GM19438 (cell line): ENCODE results near the gene PLD4.

Experiments
- ATAC-seq: cut with Tn5 transposase; IDR thresholded peaks from one replicate; pipeline ENCODE4 v1.9.1; 2021; ENCODE audit warnings: low read depth; ENCODE audit not compliant: unreplicated experiment

Gene PLD4

GRCh38 chr14:104926619-104927431, 2.1 kb downstream of the PLD4 start:
- ATAC-seq: peak; percentile 75

- ATAC-seq: no peak
These were observed 2.7 kb downstream of the PLD4 start for GRCh38 chr14:104927432-104927816.

- ATAC-seq: no peak
These were observed 3.2 kb downstream of the PLD4 start for GRCh38 chr14:104927901-104928300.

DNA sequence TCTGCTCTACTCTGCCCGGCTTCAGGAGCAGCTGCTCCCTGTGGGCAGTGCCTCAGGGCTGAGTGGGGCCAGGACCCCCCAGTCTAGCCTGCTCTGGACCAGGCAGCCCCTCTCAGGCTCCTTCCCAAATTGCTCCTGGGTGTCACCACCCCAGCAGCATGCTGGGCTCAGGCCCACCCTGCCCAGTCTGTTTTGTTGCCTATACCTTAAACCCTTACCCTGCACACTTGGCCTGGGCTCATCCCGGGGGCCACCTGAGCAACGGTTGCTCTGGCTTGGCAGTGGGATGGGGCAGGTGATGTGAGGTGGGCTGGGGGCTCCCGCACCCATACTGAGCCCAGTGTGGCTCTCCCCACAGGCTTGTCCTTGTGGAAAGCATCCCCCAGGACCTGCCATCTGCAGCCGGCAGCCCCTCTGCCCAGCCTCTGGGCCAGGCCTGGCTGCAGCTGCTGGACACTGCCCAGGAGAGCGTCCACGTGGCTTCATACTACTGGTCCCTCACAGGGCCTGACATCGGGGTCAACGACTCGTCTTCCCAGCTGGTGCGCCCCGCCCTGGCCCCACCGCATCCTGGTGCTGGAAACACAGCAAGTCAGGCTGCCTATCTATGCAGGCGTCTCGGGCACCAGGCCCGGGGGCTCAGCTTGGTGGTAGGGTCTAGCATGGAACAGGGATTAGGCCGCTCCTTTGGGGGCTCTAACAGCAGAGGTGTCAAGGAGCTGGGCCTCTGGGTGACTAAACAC, 3.9 kb downstream of the PLD4 start:
- ATAC-seq: no peak

DNA sequence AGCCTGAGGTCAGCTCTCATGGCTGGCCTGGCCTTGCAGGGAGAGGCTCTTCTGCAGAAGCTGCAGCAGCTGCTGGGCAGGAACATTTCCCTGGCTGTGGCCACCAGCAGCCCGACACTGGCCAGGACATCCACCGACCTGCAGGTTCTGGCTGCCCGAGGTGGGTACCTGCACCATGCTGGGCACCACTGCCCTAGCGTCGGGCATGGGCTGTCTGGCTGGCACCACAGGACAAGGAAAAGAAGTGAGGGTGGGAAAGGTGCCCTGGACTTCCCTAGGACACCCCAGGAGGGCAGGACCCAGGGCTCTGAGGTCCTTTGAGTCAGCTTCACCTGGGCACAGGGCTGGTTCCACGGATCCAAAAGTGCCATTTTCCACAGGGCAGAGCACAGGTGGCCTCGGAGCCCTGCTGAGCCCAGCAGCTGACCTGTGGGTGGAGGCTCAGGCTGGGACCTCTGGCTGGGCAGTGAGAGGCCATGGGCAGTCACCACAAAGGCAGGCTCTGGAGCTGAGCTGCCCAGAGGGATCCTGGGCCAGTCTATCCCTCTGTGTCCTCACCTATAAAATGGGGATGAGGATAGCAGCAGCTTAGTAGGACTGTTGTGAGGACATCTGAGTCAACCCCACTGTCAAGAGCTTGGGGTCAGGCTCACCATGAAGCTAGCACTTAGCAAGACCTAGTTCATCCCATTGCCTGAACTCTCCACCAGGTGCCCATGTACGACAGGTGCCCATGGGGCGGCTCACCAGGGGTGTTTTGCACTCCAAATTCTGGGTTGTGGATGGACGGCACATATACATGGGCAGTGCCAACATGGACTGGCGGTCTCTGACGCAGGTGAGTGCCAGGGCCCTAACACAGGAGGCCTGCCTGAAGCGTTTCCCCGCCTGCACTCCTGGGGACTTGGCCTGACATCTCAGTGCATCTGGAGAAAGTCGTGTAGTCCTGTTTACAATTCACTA, 4.9 kb downstream of the PLD4 start:
- no peak for ATAC-seq

- ATAC-seq: no peak
These were observed 6.0 kb downstream of the PLD4 start for GRCh38 chr14:104930526-104931303.

DNA sequence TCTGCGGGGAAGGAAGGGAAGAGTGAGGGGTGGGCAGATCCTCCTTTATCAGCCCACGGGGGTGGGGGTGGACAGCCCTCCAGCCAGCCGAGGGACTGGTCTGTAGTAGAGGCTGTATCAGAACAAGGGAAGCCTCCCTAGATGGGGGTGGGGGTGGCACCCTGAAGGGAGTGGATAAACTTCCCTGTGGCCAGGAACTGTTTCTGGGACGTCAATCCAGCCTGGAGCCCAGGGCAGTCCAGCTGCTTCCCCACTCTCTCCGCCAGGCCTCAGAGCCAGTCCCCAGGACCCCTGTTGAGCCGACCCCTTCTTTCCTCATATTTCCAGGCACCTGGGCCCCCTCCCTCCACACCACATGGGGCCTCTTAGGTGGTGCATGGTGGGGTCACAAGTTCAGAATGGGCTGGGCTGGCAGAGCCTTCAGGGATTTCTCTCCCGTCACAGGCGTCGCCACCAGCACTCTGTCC, 6.7 kb downstream of the PLD4 start:
- ATAC-seq: no peak

DNA sequence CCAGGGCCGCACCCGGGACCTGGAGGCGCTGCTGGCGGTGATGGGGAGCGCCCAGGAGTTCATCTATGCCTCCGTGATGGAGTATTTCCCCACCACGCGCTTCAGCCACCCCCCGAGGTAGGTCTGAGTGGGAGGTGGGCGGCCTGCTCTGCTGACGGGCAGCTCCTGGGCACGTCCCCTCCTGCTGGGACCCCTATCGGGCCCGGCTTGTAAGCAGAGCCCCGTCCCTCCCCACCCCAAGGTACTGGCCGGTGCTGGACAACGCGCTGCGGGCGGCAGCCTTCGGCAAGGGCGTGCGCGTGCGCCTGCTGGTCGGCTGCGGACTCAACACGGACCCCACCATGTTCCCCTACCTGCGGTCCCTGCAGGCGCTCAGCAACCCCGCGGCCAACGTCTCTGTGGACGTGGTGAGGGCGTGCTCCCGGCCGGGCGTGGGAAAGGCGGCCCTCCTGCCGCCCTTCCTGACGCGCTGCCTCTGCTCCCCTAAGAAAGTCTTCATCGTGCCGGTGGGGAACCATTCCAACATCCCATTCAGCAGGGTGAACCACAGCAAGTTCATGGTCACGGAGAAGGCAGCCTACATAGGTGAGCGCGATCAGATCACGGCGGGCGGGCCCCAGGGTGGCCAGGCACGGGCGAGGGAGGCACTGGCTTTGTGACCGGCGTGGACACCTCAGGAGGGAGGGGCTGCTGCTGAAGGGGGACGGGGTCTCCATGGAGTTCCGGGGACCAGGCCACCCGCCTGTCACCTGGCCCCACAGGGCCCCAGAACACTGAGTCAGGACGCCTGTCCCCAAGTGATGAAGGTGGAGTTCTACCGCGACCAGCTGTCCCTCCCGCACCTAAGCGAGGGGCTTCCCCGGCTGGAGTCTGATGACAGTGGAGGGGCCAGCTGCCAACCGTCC, 7.3 kb downstream of the PLD4 start:
- ATAC-seq: no peak

DNA sequence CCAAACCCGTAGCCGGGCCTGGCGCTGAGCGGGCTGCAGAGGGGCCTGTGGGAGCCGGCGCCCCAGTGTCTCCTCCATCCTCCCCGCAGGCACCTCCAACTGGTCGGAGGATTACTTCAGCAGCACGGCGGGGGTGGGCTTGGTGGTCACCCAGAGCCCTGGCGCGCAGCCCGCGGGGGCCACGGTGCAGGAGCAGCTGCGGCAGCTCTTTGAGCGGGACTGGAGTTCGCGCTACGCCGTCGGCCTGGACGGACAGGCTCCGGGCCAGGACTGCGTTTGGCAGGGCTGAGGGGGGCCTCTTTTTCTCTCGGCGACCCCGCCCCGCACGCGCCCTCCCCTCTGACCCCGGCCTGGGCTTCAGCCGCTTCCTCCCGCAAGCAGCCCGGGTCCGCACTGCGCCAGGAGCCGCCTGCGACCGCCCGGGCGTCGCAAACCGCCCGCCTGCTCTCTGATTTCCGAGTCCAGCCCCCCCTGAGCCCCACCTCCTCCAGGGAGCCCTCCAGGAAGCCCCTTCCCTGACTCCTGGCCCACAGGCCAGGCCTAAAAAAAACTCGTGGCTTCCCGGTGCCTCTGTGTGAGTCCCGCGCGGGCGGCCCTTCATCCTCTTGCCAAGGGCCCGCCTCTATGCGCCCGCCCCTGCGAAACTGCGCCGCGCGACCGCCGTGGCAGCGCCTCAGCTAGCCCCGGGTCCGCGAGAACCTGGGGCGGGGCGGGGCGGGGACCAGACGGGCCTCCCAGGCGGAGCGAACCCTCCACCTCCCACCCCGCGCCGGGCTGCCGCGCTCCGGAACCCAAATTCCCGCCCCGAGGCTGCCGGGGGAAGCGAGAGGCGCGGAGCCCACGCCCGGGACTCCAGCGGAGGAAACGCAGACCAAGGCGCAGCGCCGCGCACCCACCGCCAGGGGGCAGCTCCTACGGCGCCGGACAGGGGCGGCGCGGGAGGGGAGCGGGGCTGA, 8.3 kb downstream of the PLD4 start:
- no peak for ATAC-seq

- ATAC-seq: no peak
These were observed 9.4 kb downstream of the PLD4 start for GRCh38 chr14:104933746-104934733.

DNA sequence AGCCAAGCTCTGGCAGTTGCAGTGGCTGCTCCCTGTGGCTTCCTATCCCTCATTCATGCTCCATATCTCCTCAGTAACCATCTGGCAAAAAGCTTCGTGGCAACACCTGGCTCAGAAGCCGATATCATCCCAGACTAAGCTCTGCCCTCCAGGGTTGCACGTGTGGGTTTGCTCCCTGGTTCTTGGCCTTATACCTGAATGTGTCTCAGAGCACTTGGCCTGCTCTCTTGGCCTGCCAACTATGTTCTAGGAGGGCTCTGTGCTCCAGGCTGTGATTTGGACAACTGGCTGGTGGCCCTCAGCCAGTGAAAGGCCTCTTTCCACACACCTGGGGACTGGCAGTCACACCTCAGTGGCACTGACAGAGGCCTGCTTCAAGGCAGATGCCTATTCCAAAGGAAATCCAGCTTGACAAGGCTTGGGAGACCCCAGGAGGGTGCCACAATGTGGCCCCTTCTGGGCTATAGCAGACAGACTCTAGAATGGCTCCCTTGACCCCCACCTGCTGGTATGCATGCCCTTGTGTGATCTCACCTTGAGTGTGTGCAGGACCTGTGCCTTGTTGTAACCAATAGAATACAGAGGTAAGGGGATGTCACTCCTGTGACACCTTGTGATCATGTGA, 10.5 kb downstream of the PLD4 start:
- no peak for ATAC-seq

DNA sequence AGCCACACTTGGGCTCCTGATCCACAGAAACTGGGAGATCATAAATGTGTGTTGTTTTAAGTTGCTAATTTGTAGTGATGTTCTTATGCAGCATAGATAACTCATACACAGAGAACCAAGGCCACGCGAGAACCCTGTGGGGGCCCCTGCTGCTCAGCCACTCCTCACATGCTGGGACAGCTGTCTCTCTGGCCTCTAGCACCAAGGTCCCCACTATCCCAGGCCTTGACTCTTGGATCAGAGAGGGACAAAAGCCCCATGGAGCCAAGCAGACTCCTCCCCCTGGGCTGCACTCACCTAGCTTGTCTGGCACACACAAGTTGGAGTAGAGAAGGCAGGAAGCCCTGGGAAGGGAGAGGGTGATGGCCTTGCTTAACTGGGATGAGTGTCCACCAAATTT, 11.3 kb downstream of the PLD4 start:
- no peak for ATAC-seq

- ATAC-seq: no peak
These were observed 11.9 kb downstream of the PLD4 start for GRCh38 chr14:104936361-104937155.

GRCh38 chr14:104937161-104937560, 12.5 kb downstream of the PLD4 start:
- no peak for ATAC-seq

DNA sequence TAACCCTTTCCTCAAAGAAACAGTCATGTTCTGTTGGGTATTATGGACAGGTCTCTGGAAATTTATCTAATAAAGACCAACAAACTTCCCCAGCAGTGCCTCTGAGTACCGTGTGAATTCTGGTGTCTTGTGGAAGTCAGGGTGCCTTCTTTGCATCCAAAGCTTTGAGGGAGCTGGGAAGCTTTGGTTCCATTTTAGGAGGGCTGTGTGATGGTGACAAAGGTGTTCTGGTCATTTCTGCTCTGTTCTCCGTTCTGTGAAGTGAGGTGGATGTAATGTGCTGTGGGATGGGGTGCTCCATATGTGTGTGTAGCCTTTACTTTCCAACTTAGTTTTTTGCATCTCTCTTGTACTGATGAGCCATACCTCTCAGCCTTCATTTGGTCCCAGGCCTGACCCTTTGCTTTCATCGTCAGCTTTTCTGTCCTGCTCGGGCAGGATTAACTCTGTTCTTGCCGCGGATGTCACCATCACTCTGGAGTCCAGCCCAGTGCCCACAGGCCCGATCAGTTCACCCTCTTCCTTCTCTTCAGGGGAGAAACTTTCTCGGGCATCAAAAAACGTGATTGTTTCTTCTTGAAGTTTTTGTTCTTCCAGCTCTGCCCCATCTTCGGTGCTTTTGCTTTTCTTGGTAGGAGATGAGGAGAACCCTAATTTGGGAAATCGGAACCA, 13.2 kb downstream of the PLD4 start:
- ATAC-seq: no peak
